GM18507 (cell line): ENCODE results near the gene RBM17.

Source experiments
- DNase-seq: peaks from one replicate; pipeline ENCODE4 v3.0.0; 2011; ENCODE audit warnings: low read depth; ENCODE audit not compliant: insufficient read length; ENCODE audit errors: extremely low spot score
- FAIRE-seq: peaks from 2 replicates; lab custom pipeline; 2011; peaks lifted over from hg19 to GRCh38; lab: Jason Lieb, UNC

The RBM17 gene

GRCh38 chr10:6074489-6075301 is 14.1 kb upstream of the RBM17 start:
- DNase-seq: no peak
- no peak for FAIRE-seq

- FAIRE-seq (no peak), DNase-seq (no peak)
Measured at GRCh38 chr10:6077071-6077675, 11.7 kb upstream of the RBM17 start.

GRCh38 chr10:6079044-6079443 is 9.8 kb upstream of the RBM17 start:
- DNase-seq (no peak), FAIRE-seq (no peak)

GRCh38 chr10:6080417-6080973 is 8.3 kb upstream of the RBM17 start:
- FAIRE-seq: no peak
- DNase-seq: no peak

GRCh38 chr10:6082496-6083395 is 6.1 kb upstream of the RBM17 start:
- no peak for DNase-seq
- no peak for FAIRE-seq

GRCh38 chr10:6083523-6084475 is 5.0 kb upstream of the RBM17 start:
- DNase-seq (no peak), FAIRE-seq (no peak)

- peak; percentile 93 for FAIRE-seq
- DNase-seq: peak; percentile 30
Measured at GRCh38 chr10:6086375-6087233, 2.2 kb upstream of the RBM17 start.

GRCh38 chr10:6089334-6090219 is 743 bp downstream of the RBM17 start:
- DNase-seq (no peak), FAIRE-seq (peak; percentile 26)

GRCh38 chr10:6091630-6092029 is 2.8 kb downstream of the RBM17 start:
- no peak for DNase-seq
- no peak for FAIRE-seq

GRCh38 chr10:6092731-6093130 is 3.9 kb downstream of the RBM17 start:
- FAIRE-seq (no peak), DNase-seq (no peak)

GRCh38 chr10:6095810-6096570 is 7.2 kb downstream of the RBM17 start:
- FAIRE-seq: no peak

GRCh38 chr10:6097063-6097462 is 8.2 kb downstream of the RBM17 start:
- no peak for FAIRE-seq
- no peak for DNase-seq

More at GRCh38 chr10:6095810-6096570, 7.2 kb downstream of the RBM17 start:
- no peak for DNase-seq

GRCh38 chr10:6098156-6098555 is 9.3 kb downstream of the RBM17 start:
- DNase-seq (no peak), FAIRE-seq (no peak)

- no peak for FAIRE-seq
- no peak for DNase-seq
Measured at GRCh38 chr10:6100370-6100769, 11.5 kb downstream of the RBM17 start.

- DNase-seq (no peak), FAIRE-seq (peak; percentile 66)
Measured at GRCh38 chr10:6101181-6101580, 12.3 kb downstream of the RBM17 start.

- FAIRE-seq: no peak
- DNase-seq: no peak
Measured at GRCh38 chr10:6102128-6102527, 13.3 kb downstream of the RBM17 start.
